22Rv1 (cell line): ENCODE data around the gene TNC.

Source experiments
- ZFX ChIP-seq: fragments of 450-650 bp; IDR thresholded peaks from 2 replicates; pipeline ENCODE4 v1.6.1; 2017; ENCODE audit warnings: antibody characterized with exemption, borderline replicate concordance
- TF ChIP-seq, protein P1 (sequence below): fragments of 450-650 bp; IDR thresholded peaks from 2 replicates; pipeline ENCODE4 v1.5.1; 2017; ENCODE audit warnings: mild to moderate bottlenecking

GRCh38 chr9:115116421-115117284 lies 1.3 kb downstream of the TNC start:
- TF ChIP-seq, protein P1, sequence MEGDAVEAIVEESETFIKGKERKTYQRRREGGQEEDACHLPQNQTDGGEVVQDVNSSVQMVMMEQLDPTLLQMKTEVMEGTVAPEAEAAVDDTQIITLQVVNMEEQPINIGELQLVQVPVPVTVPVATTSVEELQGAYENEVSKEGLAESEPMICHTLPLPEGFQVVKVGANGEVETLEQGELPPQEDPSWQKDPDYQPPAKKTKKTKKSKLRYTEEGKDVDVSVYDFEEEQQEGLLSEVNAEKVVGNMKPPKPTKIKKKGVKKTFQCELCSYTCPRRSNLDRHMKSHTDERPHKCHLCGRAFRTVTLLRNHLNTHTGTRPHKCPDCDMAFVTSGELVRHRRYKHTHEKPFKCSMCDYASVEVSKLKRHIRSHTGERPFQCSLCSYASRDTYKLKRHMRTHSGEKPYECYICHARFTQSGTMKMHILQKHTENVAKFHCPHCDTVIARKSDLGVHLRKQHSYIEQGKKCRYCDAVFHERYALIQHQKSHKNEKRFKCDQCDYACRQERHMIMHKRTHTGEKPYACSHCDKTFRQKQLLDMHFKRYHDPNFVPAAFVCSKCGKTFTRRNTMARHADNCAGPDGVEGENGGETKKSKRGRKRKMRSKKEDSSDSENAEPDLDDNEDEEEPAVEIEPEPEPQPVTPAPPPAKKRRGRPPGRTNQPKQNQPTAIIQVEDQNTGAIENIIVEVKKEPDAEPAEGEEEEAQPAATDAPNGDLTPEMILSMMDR, result no peak
- TF ChIP-seq ZFX, result no peak
